Ishikawa (cell line): ENCODE measurements around the gene TTC38.
A peak's percentile ranks its signal among the peaks of the same experiment; 100 is the strongest.

Experiments used
- CEBPB ChIP-seq: IDR thresholded peaks from 2 replicates; pipeline ENCODE4 v1.6.1; 2012
- CREB1 ChIP-seq: IDR thresholded peaks from 2 replicates; pipeline ENCODE4 v1.6.1; 2012; ENCODE audit warnings: low read depth
- EGR1 ChIP-seq: IDR thresholded peaks from 2 replicates; pipeline ENCODE4 v1.6.1; 2012
- EP300 ChIP-seq: IDR thresholded peaks from 2 replicates; pipeline ENCODE4 v1.6.1; 2012; ENCODE audit warnings: borderline replicate concordance
- FOXM1 ChIP-seq: IDR thresholded peaks from 2 replicates; pipeline ENCODE4 v1.6.1; 2012; ENCODE audit warnings: low read depth, borderline replicate concordance
- MAX ChIP-seq: IDR thresholded peaks from 2 replicates; pipeline ENCODE4 v1.6.1; 2012
- NFIC ChIP-seq: IDR thresholded peaks from 2 replicates; pipeline ENCODE4 v1.6.1; 2012
- RAD21 ChIP-seq: IDR thresholded peaks from 2 replicates; pipeline ENCODE4 v1.6.1; 2012; ENCODE audit warnings: low read depth
- REST ChIP-seq: IDR thresholded peaks from 2 replicates; pipeline ENCODE4 v1.6.1; 2012; ENCODE audit warnings: low read depth, mild to moderate bottlenecking
- TAF1 ChIP-seq: IDR thresholded peaks from 2 replicates; pipeline ENCODE4 v1.6.1; 2012; ENCODE audit warnings: low read depth, mild to moderate bottlenecking
- TCF12 ChIP-seq: IDR thresholded peaks from 2 replicates; pipeline ENCODE4 v1.6.1; 2012; ENCODE audit warnings: low read depth
- TEAD4 ChIP-seq: IDR thresholded peaks from 2 replicates; pipeline ENCODE4 v1.6.1; 2012
- USF1 ChIP-seq: IDR thresholded peaks from 2 replicates; pipeline ENCODE4 v1.6.1; 2012
- YY1 ChIP-seq: IDR thresholded peaks from 2 replicates; pipeline ENCODE4 v1.6.1; 2012; ENCODE audit warnings: low read depth
- ZBTB7A ChIP-seq: IDR thresholded peaks from 2 replicates; pipeline ENCODE4 v1.6.1; 2012; ENCODE audit warnings: low read depth

Gene TTC38

DNA sequence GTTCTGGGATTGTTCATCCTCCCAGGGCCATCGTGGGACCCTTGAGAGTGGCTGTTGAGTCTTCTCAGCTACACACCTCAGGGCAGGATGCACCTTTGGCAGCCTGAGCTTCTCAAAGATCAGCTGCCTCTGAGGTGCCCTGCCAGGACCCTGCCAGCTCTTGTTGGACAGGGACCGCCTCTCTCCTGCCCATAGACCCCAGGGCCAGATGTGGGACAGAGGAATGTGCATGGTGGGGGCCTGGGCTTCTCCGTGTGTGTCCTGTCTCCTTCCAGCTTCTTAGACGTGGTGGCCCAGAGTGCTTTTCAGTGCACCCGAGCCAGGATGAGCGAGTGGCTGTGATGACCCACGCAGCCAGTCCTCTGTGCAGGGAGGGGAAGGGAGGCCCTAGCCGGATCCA is 61.8 kb downstream of the TTC38 start:
- TF ChIP-seq REST (no peak), NFIC (no peak), RAD21 (no peak), MAX (no peak), FOXM1 (no peak), EGR1 (no peak), EP300 (no peak), ZBTB7A (no peak), CREB1 (no peak)

GRCh38 chr22:46330426-46330825 is 62.6 kb downstream of the TTC38 start:
- TF ChIP-seq FOXM1 = no peak

DNA sequence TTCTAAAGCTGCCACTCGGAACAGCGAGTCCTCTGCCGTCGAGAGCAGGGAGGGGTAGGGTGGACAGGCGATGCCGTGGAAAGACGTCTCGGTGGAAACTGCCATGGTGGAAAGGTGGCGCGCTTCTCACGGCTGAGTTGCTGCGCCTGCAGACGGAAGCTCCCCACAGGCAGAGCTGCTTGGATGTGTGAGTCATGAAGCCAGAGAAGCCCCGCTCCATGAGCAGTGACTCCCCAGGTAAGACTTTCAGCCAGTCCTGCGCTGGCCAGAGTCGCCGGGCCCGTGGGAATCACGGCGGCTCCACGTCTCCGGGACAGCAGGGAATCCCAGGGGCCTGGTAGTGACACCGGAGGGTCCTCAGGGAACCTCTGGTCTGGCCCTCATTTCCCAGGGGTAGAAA is 63.7 kb downstream of the TTC38 start:
- no peak for TF ChIP-seq TEAD4
- no peak for TF ChIP-seq FOXM1
- no peak for TF ChIP-seq TCF12
- TF ChIP-seq MAX = no peak
- TF ChIP-seq EP300 = no peak
- no peak for TF ChIP-seq USF1
- TF ChIP-seq NFIC = no peak
- TF ChIP-seq RAD21 = no peak
- no peak for TF ChIP-seq REST
- no peak for TF ChIP-seq ZBTB7A
- TF ChIP-seq CREB1 = no peak
- no peak for TF ChIP-seq TAF1
- TF ChIP-seq EGR1 = no peak

- TF ChIP-seq TAF1 (peak; percentile 97), EP300 (peak; percentile 51; the same call in 1 of the 2 replicates), NFIC (no peak), EGR1 (peak; percentile 69), TCF12 (peak; percentile 76), FOXM1 (no peak), CREB1 (0 out of 2 replicates have a peak, but pooled peaks have one; percentile 23), CEBPB (0 out of 2 replicates have a peak, but pooled peaks have one; percentile 16), YY1 (peak; percentile 55), MAX (peak; percentile 91), TEAD4 (peak; percentile 29; the same call in 1 of the 2 replicates), RAD21 (no peak), REST (0 out of 2 replicates have a peak, but pooled peaks have one; percentile 27), ZBTB7A (peak; percentile 72), USF1 (peak; percentile 62)
Measured at GRCh38 chr22:46335201-46336118, 67.7 kb downstream of the TTC38 start, which contains the start of gene TRMU. TRMU (plus strand) TSS chr22:46335714; CDS start chr22:46335765, 51 bp downstream.
